Neutrophil (primary cell): ENCODE data around the gene CRTC3.
"Not testable (repeated sequence)": the region's sequence is repeated elsewhere in the genome, so short reads cannot be mapped to it uniquely, and the experiment has no call there.

Experiments used
- H3K27ac ChIP-seq: fragments of 200-600 bp; sonication (generic); 2 replicates; pipeline ENCODE4 v1.5.1; 2016; ENCODE audit warnings: mild to moderate bottlenecking, moderate library complexity
- H3K27me3 ChIP-seq: fragments of 200-600 bp; sonication (generic); 2 replicates; pipeline ENCODE4 v1.6.0; 2016; ENCODE audit warnings: mild to moderate bottlenecking
- H3K36me3 ChIP-seq: fragments of 200-600 bp; sonication (generic); 2 replicates; pipeline ENCODE4 v1.5.1; 2017
- H3K4me1 ChIP-seq, 2 experiments: fragments of 200-600 bp in 1 of 2; sonication (generic) in 1 of 2; 1 replicate in 1 of 2; 2 replicates in 1 of 2; pipeline versions ENCODE4 v1.5.1 to v1.6.1; 2013 to 2016; ENCODE audit warnings: low read depth in 1 of 2, low read length in 1 of 2, mild to moderate bottlenecking in 1 of 2, moderate library complexity in 1 of 2; ENCODE audit not compliant: control insufficient read depth in 1 of 2, insufficient read depth in 1 of 2
- H3K4me3 ChIP-seq, 2 experiments: fragments of 200-600 bp in 1 of 2; sonication (generic) in 1 of 2; 1 replicate in 1 of 2; 2 replicates in 1 of 2; pipeline ENCODE4 v1.5.1; 2013 to 2016; ENCODE audit warnings: low read depth in 1 of 2, low read length in 1 of 2, mild to moderate bottlenecking in 1 of 2, moderate library complexity in 1 of 2
- H3K9me3 ChIP-seq: fragments of 200-600 bp; sonication (generic); 2 replicates; pipeline ENCODE4 v1.5.1; 2016
- CTCF ChIP-seq: fragments of 200-600 bp; sonication (generic); IDR thresholded peaks from 2 replicates; pipeline ENCODE4 v1.5.1; 2016; ENCODE audit warnings: antibody characterized with exemption

CRTC3 gene

GRCh38 chr15:90512981-90513380 is 16.7 kb upstream of the CRTC3 start:
- Histone ChIP-seq H3K4me1 (no peaks in the 10 kb centered on the region), H3K27me3 (peaks cover 45% of the 10 kb centered on the region), H3K36me3 (no peaks in the 10 kb centered on the region), H3K4me3 (no peak overlapping the region), H3K27ac (no peak overlapping the region), H3K9me3 (no peaks in the 10 kb centered on the region)
- no peak for TF ChIP-seq CTCF

- no peak for TF ChIP-seq CTCF
- Histone ChIP-seq H3K4me1 (no peaks in the 10 kb centered on the region), H3K4me3 (no peak overlapping the region), H3K9me3 (no peaks in the 10 kb centered on the region), H3K27ac (no peak overlapping the region), H3K27me3 (peaks cover 47% of the 10 kb centered on the region), H3K36me3 (no peaks in the 10 kb centered on the region)
Measured at GRCh38 chr15:90513448-90513847, 16.3 kb upstream of the CRTC3 start.

GRCh38 chr15:90513893-90514292 is 15.8 kb upstream of the CRTC3 start:
- not testable (repeated sequence) for H3K27ac ChIP-seq, H3K4me3 ChIP-seq, H3K9me3 ChIP-seq, H3K36me3 ChIP-seq, H3K4me1 ChIP-seq
- H3K27me3 ChIP-seq = peaks cover 50% of the 10 kb centered on the region

GRCh38 chr15:90519688-90520087 is 10.0 kb upstream of the CRTC3 start:
- peaks cover 14% of the 10 kb centered on the region for H3K27me3 ChIP-seq
- no peak overlapping the region for H3K27ac ChIP-seq
- TF ChIP-seq CTCF = no peak
- H3K36me3 ChIP-seq = no peaks in the 10 kb centered on the region
- no peak overlapping the region for H3K4me3 ChIP-seq
- no peaks in the 10 kb centered on the region for H3K9me3 ChIP-seq
- no peaks in the 10 kb centered on the region for H3K4me1 ChIP-seq

- H3K27ac ChIP-seq = no peak overlapping the region
- H3K4me1 ChIP-seq = no peaks in the 10 kb centered on the region
- no peaks in the 10 kb centered on the region for H3K9me3 ChIP-seq
- H3K36me3 ChIP-seq = no peaks in the 10 kb centered on the region
- no peak overlapping the region for H3K4me3 ChIP-seq
- TF ChIP-seq CTCF = no peak
- H3K27me3 ChIP-seq = peaks cover 14% of the 10 kb centered on the region
Measured at GRCh38 chr15:90520365-90520764, 9.4 kb upstream of the CRTC3 start.

- Histone ChIP-seq H3K4me3 (no peak overlapping the region), H3K36me3 (no peaks in the 10 kb centered on the region), H3K9me3 (no peaks in the 10 kb centered on the region), H3K27ac (no peak overlapping the region), H3K4me1 (no peaks in the 10 kb centered on the region), H3K27me3 (peaks cover 33% of the 10 kb centered on the region)
- TF ChIP-seq CTCF = no peak
Measured at GRCh38 chr15:90523373-90523772, 6.3 kb upstream of the CRTC3 start.

GRCh38 chr15:90524018-90524803 is 5.5 kb upstream of the CRTC3 start:
- not testable (repeated sequence) for H3K27ac ChIP-seq, H3K36me3 ChIP-seq, H3K4me3 ChIP-seq, H3K4me1 ChIP-seq, H3K9me3 ChIP-seq
- peaks cover 38% of the 10 kb centered on the region for H3K27me3 ChIP-seq
